Activated CD4-positive, alpha-beta T cell treated with anti-CD3 and anti-CD28 coated beads, Interleukin-2, amount 10 ng/mL, durations not matched to agents 24 days and 14 days (primary cell): ENCODE measurements around the gene KLF2. TPM values are rescaled to one million over a fixed set of nuclear protein-coding genes. Genes with fewer than 3 reads are reported as not detected.

Experiments
- DNase-seq: peaks from one replicate; pipeline ENCODE4 v3.0.0; 2022
- H3K27ac Mint-ChIP-seq: one replicate; pipeline ENCODE4 v1.8.0; 2022; ENCODE audit warnings: mild to moderate bottlenecking, mixed read lengths
- H3K27me3 Mint-ChIP-seq: one replicate; pipeline ENCODE4 v1.8.0; 2022; ENCODE audit warnings: mixed read lengths
- H3K36me3 Mint-ChIP-seq: one replicate; pipeline ENCODE4 v1.8.0; 2022; ENCODE audit warnings: low read depth, mild to moderate bottlenecking, mixed read lengths
- H3K4me1 Mint-ChIP-seq: one replicate; pipeline ENCODE4 v1.8.0; 2021; ENCODE audit warnings: mixed read lengths
- H3K4me3 Mint-ChIP-seq: one replicate; pipeline ENCODE4 v1.8.0; 2022; ENCODE audit warnings: mild to moderate bottlenecking, moderate library complexity, mixed read lengths
- H3K9me3 Mint-ChIP-seq: one replicate; pipeline ENCODE4 v1.8.0; 2021; ENCODE audit warnings: mixed read lengths
- intact Hi-C: fragments of 100-400 bp; cut with micrococcal nuclease; formaldehyde crosslinking; loops from one replicate; pipeline ENCODE4 v1.15.1; 2023
- total RNA-seq: library from RNA; stranded (reverse); gene quantifications from 2 replicates; pipeline ENCODE4 v1.2.3, GENCODE V29; 2022

The KLF2 gene
- total RNA-seq, 1 donor from 2014 or later = 2.2 TPM

GRCh38 chr19:16367261-16367683, 42.6 kb downstream of the KLF2 start:
- Mint-ChIP-seq H3K36me3 (peaks cover 16% of the 10 kb centered on the region), H3K27me3 (peaks cover 11% of the 10 kb centered on the region), H3K27ac (peak overlapping the region; percentile 85), H3K4me1 (peaks cover 60% of the 10 kb centered on the region), H3K4me3 (no peak overlapping the region), H3K9me3 (no peaks in the 10 kb centered on the region)
- intact Hi-C loops = loop anchor here (1.0 kb wide), 1 partner anchor 28 kb away; no protein-coding TSS in a partner anchor
- peak; percentile 91 for DNase-seq

- intact Hi-C loops = no loop called here
- Mint-ChIP-seq H3K4me1 (peaks cover 60% of the 10 kb centered on the region), H3K4me3 (no peak overlapping the region), H3K27me3 (peaks cover 8% of the 10 kb centered on the region), H3K9me3 (no peaks in the 10 kb centered on the region), H3K36me3 (peaks cover 10% of the 10 kb centered on the region), H3K27ac (no peak overlapping the region)
- DNase-seq = peak; percentile 94
These were observed 44.0 kb downstream of the KLF2 start for GRCh38 chr19:16368385-16369305.

DNA sequence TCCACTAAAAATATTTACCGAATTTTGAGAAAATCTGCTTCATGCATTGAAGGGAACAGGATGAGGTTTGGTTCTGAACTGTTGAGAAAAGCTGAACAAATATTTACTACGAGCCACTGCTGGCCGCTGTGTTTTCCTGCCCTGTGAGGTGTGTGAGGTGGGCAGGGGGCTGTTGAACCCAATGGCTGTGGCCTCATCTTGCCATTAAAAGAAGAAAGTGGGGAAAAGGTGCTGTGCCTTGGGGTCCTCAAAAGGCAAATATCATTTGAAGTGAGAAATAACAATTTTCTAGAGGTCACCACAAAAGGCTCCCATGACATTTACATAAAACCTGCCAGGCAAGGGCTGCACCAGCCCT, 44.7 kb downstream of the KLF2 start:
- peaks cover 7% of the 10 kb centered on the region for H3K36me3 Mint-ChIP-seq
- peaks cover 7% of the 10 kb centered on the region for H3K27me3 Mint-ChIP-seq
- DNase-seq = no peak
- H3K4me3 Mint-ChIP-seq = no peak overlapping the region
- no peak overlapping the region for H3K27ac Mint-ChIP-seq
- H3K9me3 Mint-ChIP-seq = no peaks in the 10 kb centered on the region
- H3K4me1 Mint-ChIP-seq = peaks cover 61% of the 10 kb centered on the region
- intact Hi-C loops = no loop called here

DNA sequence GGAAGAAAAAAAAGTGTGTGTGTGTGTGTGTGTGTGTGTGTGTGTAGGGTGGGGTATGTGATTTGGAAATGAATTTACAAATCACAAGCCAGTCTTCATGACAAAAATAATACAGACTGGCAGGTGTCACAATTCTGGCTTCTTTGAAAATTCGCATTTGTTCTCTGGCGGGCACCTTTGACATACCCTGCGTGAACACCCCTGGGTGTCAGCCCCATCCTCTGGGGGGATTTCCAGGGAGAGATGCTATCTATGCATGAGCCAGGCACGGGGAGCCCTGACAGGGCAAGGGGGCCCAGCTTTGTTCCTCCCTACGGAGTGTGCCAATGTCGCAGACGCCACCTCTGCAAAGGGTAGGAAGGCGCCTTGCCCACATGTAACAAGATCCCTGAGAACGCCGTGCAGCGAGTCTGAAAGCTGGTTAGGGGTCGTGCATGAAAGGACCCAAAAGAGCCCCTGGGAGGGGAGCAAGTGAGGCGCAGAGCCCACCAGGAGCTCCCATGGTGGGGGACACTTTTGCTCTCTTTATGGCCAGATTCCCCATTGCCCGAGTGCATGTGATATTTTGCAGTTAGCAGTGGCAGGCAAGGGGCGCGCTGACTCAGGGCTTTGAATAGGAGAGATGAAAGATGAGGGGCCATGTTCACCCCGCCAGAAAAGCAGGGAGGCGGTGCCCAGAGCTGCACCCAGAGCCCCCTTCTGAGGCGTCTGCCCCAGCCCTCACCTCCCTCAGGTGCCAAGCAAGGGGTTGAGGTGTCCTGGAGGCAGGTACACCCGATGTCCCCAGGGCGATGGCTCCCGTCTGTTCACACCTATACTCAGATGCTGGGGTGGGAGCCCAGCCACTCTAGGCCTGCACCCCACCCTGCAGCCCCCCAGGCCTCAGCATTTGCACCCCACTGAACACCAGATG, 45.3 kb downstream of the KLF2 start:
- Mint-ChIP-seq H3K4me3 (peak overlapping the region; percentile 72), H3K36me3 (peaks cover 12% of the 10 kb centered on the region), H3K9me3 (no peaks in the 10 kb centered on the region), H3K27ac (peak overlapping the region; percentile 83), H3K27me3 (peaks cover 7% of the 10 kb centered on the region), H3K4me1 (peaks cover 66% of the 10 kb centered on the region)
- intact Hi-C loops = no loop called here
- DNase-seq = peak; percentile 87

DNA sequence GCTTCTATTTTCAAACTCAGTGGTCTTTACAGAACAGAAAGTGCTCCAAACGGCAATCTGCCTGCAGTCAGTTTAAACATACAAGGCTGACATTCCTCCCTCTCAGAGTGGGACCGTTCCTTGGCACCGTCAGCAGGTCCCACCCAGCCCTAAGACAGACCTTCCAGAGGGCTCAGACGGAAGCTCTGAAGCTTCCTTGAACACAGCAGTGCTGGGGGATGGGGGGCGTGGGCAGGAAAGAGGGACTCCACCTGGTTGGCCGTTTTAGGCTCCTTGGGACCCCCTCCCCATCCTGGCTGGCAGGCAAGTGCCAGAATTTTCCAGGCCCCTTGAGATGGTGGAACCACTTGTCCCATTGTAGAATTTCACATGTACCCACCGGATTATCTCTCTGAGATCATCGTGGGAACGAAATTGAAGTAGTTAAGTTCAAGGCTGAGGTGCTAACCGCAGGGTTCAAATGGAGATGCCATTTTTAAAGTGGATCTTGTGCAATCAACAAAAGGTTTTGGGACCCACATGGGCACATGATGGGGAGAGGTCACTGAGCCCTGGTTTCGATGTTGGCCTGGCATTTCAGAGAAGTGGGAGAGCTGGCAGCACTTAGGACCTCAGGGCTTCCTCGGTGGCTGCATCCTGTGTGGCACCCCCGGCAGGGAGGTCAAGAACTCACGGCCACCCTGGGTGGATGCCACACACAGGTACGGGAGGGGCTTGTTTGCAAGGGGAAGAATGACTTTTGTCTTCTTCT, 46.2 kb downstream of the KLF2 start:
- Mint-ChIP-seq H3K4me3 (peak overlapping the region; percentile 72), H3K4me1 (peaks cover 68% of the 10 kb centered on the region), H3K36me3 (peaks cover 17% of the 10 kb centered on the region), H3K27me3 (peaks cover 7% of the 10 kb centered on the region), H3K27ac (peak overlapping the region; percentile 83), H3K9me3 (no peaks in the 10 kb centered on the region)
- intact Hi-C loops = loop anchor here (1.0 kb wide), 2 partner anchors 29 to 43 kb away; no protein-coding TSS in a partner anchor
- peak; percentile 75 for DNase-seq

- H3K27me3 Mint-ChIP-seq = peaks cover 7% of the 10 kb centered on the region
- peak; percentile 97 for DNase-seq
- no peaks in the 10 kb centered on the region for H3K9me3 Mint-ChIP-seq
- H3K4me1 Mint-ChIP-seq = peaks cover 67% of the 10 kb centered on the region
- H3K4me3 Mint-ChIP-seq = peak overlapping the region; percentile 72
- H3K36me3 Mint-ChIP-seq = peaks cover 20% of the 10 kb centered on the region
- H3K27ac Mint-ChIP-seq = peak overlapping the region; percentile 83
- intact Hi-C loops = loop anchor here (1.0 kb wide), 2 partner anchors 29 to 43 kb away; no protein-coding TSS in a partner anchor
These were observed 46.9 kb downstream of the KLF2 start for GRCh38 chr19:16371540-16371986.

GRCh38 chr19:16372065-16372915, 47.7 kb downstream of the KLF2 start:
- DNase-seq = peak; percentile 73
- Mint-ChIP-seq H3K27me3 (peaks cover 7% of the 10 kb centered on the region), H3K4me1 (peaks cover 62% of the 10 kb centered on the region), H3K4me3 (peak overlapping the region; percentile 72), H3K27ac (peak overlapping the region; percentile 83), H3K9me3 (no peaks in the 10 kb centered on the region), H3K36me3 (peaks cover 23% of the 10 kb centered on the region)
- intact Hi-C loops = no loop called here

- DNase-seq = no peak
- H3K36me3 Mint-ChIP-seq = peaks cover 29% of the 10 kb centered on the region
- peaks cover 8% of the 10 kb centered on the region for H3K27me3 Mint-ChIP-seq
- intact Hi-C loops = no loop called here
- H3K4me1 Mint-ChIP-seq = peaks cover 68% of the 10 kb centered on the region
- no peak overlapping the region for H3K4me3 Mint-ChIP-seq
- no peaks in the 10 kb centered on the region for H3K9me3 Mint-ChIP-seq
- no peak overlapping the region for H3K27ac Mint-ChIP-seq
These were observed 48.5 kb downstream of the KLF2 start for GRCh38 chr19:16373079-16373478.

DNA sequence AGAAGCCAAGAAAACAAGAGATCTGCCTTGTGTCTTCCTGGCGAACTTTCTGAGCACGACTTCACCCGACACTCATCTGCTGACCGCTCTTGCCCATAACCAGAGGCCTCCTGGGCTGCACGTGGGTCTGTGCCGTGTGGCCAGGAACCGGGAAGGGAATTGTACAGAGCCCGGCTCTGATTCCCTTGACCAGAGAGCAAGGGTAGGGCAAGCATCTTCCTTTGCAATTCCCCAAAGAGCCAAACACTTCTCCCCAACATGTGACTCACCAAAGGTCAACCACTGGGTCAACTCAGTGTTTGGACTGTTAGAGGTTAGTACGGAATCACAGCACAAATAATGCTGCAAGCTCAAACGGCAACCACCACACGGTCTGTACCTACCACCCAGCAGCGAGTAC, 48.9 kb downstream of the KLF2 start:
- DNase-seq = peak; percentile 59
- Mint-ChIP-seq H3K9me3 (no peaks in the 10 kb centered on the region), H3K27me3 (peaks cover 8% of the 10 kb centered on the region), H3K36me3 (peaks cover 29% of the 10 kb centered on the region), H3K4me1 (peaks cover 69% of the 10 kb centered on the region), H3K4me3 (peak overlapping the region; percentile 31), H3K27ac (peak overlapping the region; percentile 35)
- intact Hi-C loops = no loop called here

DNA sequence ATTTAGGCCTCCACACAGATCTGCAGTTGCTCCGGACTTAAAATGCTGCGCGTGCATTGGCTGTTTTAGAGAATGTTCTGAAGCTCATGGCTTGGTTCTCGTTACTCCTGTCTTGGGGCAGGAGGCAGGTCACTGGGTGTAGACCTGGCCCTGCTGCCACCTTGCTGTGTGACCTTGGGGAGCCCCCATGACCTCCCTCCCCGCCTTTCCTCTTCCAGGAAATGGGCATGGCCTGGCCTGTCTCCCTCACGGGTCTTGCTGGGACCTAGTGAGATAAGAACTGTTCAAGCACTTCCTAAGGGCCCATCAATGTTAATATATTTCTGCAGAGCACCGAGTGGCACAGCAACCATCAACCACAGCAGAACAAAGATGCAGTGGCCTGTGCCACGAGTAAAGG, 49.4 kb downstream of the KLF2 start:
- H3K36me3 Mint-ChIP-seq = peaks cover 29% of the 10 kb centered on the region
- peak overlapping the region; percentile 31 for H3K4me3 Mint-ChIP-seq
- intact Hi-C loops = no loop called here
- H3K4me1 Mint-ChIP-seq = peaks cover 70% of the 10 kb centered on the region
- peak overlapping the region; percentile 49 for H3K27ac Mint-ChIP-seq
- DNase-seq = peak; percentile 69
- peaks cover 8% of the 10 kb centered on the region for H3K27me3 Mint-ChIP-seq
- H3K9me3 Mint-ChIP-seq = no peaks in the 10 kb centered on the region

GRCh38 chr19:16374436-16374835, 49.8 kb downstream of the KLF2 start:
- Mint-ChIP-seq H3K36me3 (peaks cover 29% of the 10 kb centered on the region), H3K27me3 (peaks cover 8% of the 10 kb centered on the region), H3K4me3 (peak overlapping the region; percentile 31), H3K4me1 (peaks cover 70% of the 10 kb centered on the region), H3K9me3 (no peaks in the 10 kb centered on the region), H3K27ac (no peak overlapping the region)
- DNase-seq = peak; percentile 78
- intact Hi-C loops = no loop called here

GRCh38 chr19:16375157-16375935, 50.7 kb downstream of the KLF2 start:
- H3K36me3 Mint-ChIP-seq = peaks cover 29% of the 10 kb centered on the region

More at GRCh38 chr19:16375157-16375935, 50.7 kb downstream of the KLF2 start:
- H3K4me1 Mint-ChIP-seq = peaks cover 69% of the 10 kb centered on the region
- DNase-seq = peak; percentile 72
- peaks cover 6% of the 10 kb centered on the region for H3K27me3 Mint-ChIP-seq
- peak overlapping the region; percentile 31 for H3K4me3 Mint-ChIP-seq
- intact Hi-C loops = no loop called here
- H3K9me3 Mint-ChIP-seq = no peaks in the 10 kb centered on the region
- no peak overlapping the region for H3K27ac Mint-ChIP-seq
